ENCODE data around the gene EXOC5. TPM values are rescaled to one million over a fixed set of nuclear protein-coding genes. Genes with fewer than 3 reads are reported as not detected.
A peak's percentile ranks its signal among the peaks of the same experiment; 100 is the strongest.

Gene EXOC5
- total RNA-seq, 3 donors from 2014 or later (not counting 1 experiment from before 2014, with no cell fraction given): 37.1 to 42.0 (median 41.7) TPM

DNA sequence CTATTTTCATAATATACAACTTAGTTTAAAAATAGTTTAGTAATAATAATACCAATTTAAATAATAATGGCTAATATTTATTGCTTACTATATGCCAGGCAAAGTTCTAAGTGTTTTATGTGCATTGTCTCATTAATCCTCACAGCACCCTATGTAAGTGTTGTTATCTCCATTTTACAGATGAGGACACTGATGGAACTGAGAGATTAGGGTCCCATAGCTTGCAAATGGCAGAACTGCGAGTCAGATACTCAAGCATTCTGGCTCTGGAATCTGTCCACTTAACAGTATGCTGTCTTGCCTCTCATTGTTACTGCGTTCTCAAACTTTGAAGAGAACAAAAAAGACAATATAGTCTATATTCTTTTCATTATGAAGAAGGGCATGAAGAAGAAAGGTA is 19.0 kb upstream of the EXOC5 start:
- Histone ChIP-seq H3K9me3 (ENCODE audit: control insufficient read depth, insufficient read depth, low read length) (no peaks in the 10 kb centered on the region), H3K4me1 (ENCODE audit: control insufficient read depth, insufficient read depth, low read length) (no peaks in the 10 kb centered on the region), H3K27ac (ENCODE audit: low read length) (no peak overlapping the region), H3K36me3 (ENCODE audit: control insufficient read depth, insufficient read depth, low read length) (peaks cover 68% of the 10 kb centered on the region), H3K4me3 (ENCODE audit: low read length) (no peak overlapping the region), H3K27me3 (ENCODE audit: control insufficient read depth, insufficient read depth, low read length) (no peaks in the 10 kb centered on the region)
- DNase-seq: no peak
- Mint-ChIP-seq H3K27me3 (ENCODE audit: low read depth in 2 of 2) (no peaks in the 10 kb centered on the region), H3K36me3 (peaks cover 17% of the 10 kb centered on the region), H3K4me3 (no peak overlapping the region), H3K4me1 (peaks cover 0 to 4% of the 10 kb centered on the region in 2 donors), H3K27ac (no peak overlapping the region), H3K9me3 (no peaks in the 10 kb centered on the region)
- intact Hi-C loops (cut with micrococcal nuclease): no loop called here
- TF ChIP-seq, protein P1, sequence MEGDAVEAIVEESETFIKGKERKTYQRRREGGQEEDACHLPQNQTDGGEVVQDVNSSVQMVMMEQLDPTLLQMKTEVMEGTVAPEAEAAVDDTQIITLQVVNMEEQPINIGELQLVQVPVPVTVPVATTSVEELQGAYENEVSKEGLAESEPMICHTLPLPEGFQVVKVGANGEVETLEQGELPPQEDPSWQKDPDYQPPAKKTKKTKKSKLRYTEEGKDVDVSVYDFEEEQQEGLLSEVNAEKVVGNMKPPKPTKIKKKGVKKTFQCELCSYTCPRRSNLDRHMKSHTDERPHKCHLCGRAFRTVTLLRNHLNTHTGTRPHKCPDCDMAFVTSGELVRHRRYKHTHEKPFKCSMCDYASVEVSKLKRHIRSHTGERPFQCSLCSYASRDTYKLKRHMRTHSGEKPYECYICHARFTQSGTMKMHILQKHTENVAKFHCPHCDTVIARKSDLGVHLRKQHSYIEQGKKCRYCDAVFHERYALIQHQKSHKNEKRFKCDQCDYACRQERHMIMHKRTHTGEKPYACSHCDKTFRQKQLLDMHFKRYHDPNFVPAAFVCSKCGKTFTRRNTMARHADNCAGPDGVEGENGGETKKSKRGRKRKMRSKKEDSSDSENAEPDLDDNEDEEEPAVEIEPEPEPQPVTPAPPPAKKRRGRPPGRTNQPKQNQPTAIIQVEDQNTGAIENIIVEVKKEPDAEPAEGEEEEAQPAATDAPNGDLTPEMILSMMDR (IDR thresholded peaks at IDR 0.05): no peak
- no peak for ATAC-seq
- WGBS (ENCODE audit: insufficient coverage): 100% methylated on average over 1 of the region's 2 CpGs

DNA sequence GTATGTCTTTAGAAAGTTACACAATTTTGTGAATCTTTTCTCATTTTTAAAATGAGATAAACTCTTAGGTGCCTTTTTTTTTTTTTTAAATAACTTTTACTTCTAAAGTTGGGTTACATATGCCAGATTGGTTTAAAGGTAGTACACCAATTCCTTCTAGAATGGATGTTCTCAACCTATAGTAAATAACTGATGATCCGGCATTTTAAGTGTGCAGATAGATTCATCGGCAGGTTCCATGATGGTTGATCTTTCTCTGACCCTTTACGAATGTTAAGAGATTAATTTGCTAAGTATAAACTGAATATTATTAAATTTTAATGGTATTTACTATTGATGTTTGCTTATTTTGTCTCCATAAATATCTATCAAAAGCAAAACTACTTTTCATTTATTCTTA is 8.4 kb upstream of the EXOC5 start:
- Mint-ChIP-seq H3K4me1 (peaks cover 6 to 26% of the 10 kb centered on the region in 2 donors), H3K27ac (no peak overlapping the region), H3K9me3 (no peaks in the 10 kb centered on the region), H3K4me3 (no peak overlapping the region), H3K36me3 (peaks cover 8% of the 10 kb centered on the region), H3K27me3 (ENCODE audit: low read depth in 2 of 2) (no peaks in the 10 kb centered on the region)
- H3K9me3 ChIP-seq (ENCODE audit: control insufficient read depth, insufficient read depth, low read length): no peaks in the 10 kb centered on the region
- 94% methylated on average over 2 of the region's 3 CpGs for WGBS (ENCODE audit: insufficient coverage)
- intact Hi-C loops (cut with micrococcal nuclease): no loop called here
- TF ChIP-seq, protein P1 (IDR thresholded peaks at IDR 0.05): no peak
- no peak overlapping the region for H3K4me3 ChIP-seq (ENCODE audit: low read length)
- peaks cover 36% of the 10 kb centered on the region for H3K36me3 ChIP-seq (ENCODE audit: control insufficient read depth, insufficient read depth, low read length)
- no peaks in the 10 kb centered on the region for H3K27me3 ChIP-seq (ENCODE audit: control insufficient read depth, insufficient read depth, low read length)
- H3K27ac ChIP-seq (ENCODE audit: low read length): no peak overlapping the region
- ATAC-seq: no peak
- no peak for DNase-seq
- H3K4me1 ChIP-seq (ENCODE audit: control insufficient read depth, insufficient read depth, low read length): no peaks in the 10 kb centered on the region

DNA sequence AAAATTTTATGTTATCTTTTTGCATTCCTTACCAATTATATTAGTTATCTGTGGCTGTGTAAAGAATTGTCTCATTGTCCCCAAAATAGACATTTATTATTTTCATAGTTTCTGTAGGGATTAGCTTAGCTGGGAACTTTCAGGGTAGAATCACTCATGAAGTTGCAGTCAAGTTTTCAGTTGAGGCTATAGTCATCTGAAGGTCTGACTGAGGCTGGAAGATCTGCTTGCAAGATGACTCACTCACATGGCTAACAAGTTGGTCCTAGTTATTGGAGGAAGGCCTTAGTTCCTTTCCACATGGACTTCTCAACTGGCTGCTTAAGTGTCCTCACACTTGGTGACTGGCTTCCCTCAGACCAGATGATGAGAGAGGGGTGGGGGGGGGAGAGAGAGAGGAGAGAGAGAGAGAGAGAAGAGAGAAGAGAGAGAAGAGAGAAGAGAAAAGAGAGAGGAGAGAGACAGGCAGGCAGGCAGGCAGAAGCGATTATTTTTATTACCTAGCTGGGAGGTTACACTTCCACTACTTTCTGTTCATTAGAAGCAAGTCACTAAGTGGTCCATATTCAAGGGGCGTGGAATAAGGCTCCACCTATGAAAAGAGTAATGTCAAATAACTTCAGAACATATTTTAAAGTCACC is 6.4 kb upstream of the EXOC5 start:
- no peak overlapping the region for H3K27ac ChIP-seq (ENCODE audit: low read length)
- no peak overlapping the region for H3K4me3 ChIP-seq (ENCODE audit: low read length)
- Mint-ChIP-seq H3K4me1 (peaks cover 25 to 45% of the 10 kb centered on the region in 2 donors), H3K4me3 (no peak overlapping the region), H3K27me3 (ENCODE audit: low read depth in 2 of 2) (no peaks in the 10 kb centered on the region), H3K36me3 (no peaks in the 10 kb centered on the region), H3K9me3 (no peaks in the 10 kb centered on the region), H3K27ac (peak overlapping the region in 1 of 2 donors; percentile 53)
- WGBS (ENCODE audit: insufficient coverage): 100% methylated on average over 2 of the region's 2 CpGs
- ATAC-seq (no peak), DNase-seq (no peak)
- peaks cover 26% of the 10 kb centered on the region for H3K36me3 ChIP-seq (ENCODE audit: control insufficient read depth, insufficient read depth, low read length)
- TF ChIP-seq, protein P1 (IDR thresholded peaks at IDR 0.05): no peak
- intact Hi-C loops (cut with micrococcal nuclease): no loop called here
- no peaks in the 10 kb centered on the region for H3K9me3 ChIP-seq (ENCODE audit: control insufficient read depth, insufficient read depth, low read length)
- no peaks in the 10 kb centered on the region for H3K4me1 ChIP-seq (ENCODE audit: control insufficient read depth, insufficient read depth, low read length)
- H3K27me3 ChIP-seq (ENCODE audit: control insufficient read depth, insufficient read depth, low read length): no peaks in the 10 kb centered on the region

DNA sequence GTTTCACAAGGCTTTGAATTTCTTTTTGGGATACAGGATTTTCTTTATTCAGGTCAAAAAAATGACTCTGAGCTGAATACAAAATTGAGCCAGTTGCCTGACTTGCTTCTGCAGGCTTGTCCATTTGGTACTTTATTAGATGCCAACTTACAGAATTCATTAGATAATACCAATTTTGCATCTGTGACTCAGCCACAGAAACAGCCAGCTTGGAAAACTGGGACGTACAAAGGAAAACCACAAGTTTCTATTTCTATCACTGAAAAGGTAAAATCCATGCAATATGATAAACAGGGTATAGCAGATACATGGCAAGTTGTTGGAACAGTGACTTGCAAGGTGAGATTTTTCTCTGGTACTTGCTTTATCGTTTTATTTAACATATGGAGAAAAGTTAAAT is 5.8 kb upstream of the EXOC5 start:
- peaks cover 5% of the 10 kb centered on the region for H3K4me1 ChIP-seq (ENCODE audit: control insufficient read depth, insufficient read depth, low read length)
- Mint-ChIP-seq H3K4me3 (no peak overlapping the region), H3K4me1 (peaks cover 31 to 48% of the 10 kb centered on the region in 2 donors), H3K9me3 (no peaks in the 10 kb centered on the region), H3K27ac (no peak overlapping the region), H3K36me3 (no peaks in the 10 kb centered on the region), H3K27me3 (ENCODE audit: low read depth in 2 of 2) (no peaks in the 10 kb centered on the region)
- ATAC-seq (no peak), DNase-seq (no peak)
- no peak overlapping the region for H3K4me3 ChIP-seq (ENCODE audit: low read length)
- TF ChIP-seq, protein P1 (IDR thresholded peaks at IDR 0.05): no peak
- H3K27ac ChIP-seq (ENCODE audit: low read length): no peak overlapping the region
- WGBS (ENCODE audit: insufficient coverage): 50% methylated on average over 1 of the region's 2 CpGs
- intact Hi-C loops (cut with micrococcal nuclease): no loop called here
- H3K27me3 ChIP-seq (ENCODE audit: control insufficient read depth, insufficient read depth, low read length): no peaks in the 10 kb centered on the region
- no peaks in the 10 kb centered on the region for H3K9me3 ChIP-seq (ENCODE audit: control insufficient read depth, insufficient read depth, low read length)
- H3K36me3 ChIP-seq (ENCODE audit: control insufficient read depth, insufficient read depth, low read length): peaks cover 24% of the 10 kb centered on the region
